ENCODE results near the gene PNP.

PNP gene

GRCh38 chr14:20428802-20429201 is 40.4 kb upstream of the PNP start:
- no peak overlapping the region for H3K4me3 ChIP-seq (replicated peaks; ENCODE audit: insufficient read depth, low read length)
- DNase-seq (ENCODE audit: low read depth in 1 of 2, low spot score in 1 of 2) = no peak
- H3K27ac ChIP-seq (replicated peaks) = peak overlapping the region; percentile 85
- TF ChIP-seq GABPA (IDR thresholded peaks at IDR 0.05; ENCODE audit: low read depth) (no peak), CTCF (IDR thresholded peaks at IDR 0.05; ENCODE audit: insufficient read depth, low read length) (no peak), REST (IDR thresholded peaks at IDR 0.05; ENCODE audit: insufficient replicate concordance, low read depth) (no peak), SPI1 (IDR thresholded peaks at IDR 0.05; ENCODE audit: borderline replicate concordance, low read depth) (no peak), POLR2AphosphoS5 (IDR thresholded peaks at IDR 0.05; ENCODE audit: low read depth) (no peak)
- H3K27me3 ChIP-seq (ENCODE audit: insufficient read depth, poor library complexity, severe bottlenecking) = no peaks in the 10 kb centered on the region

GRCh38 chr14:20429801-20430669 is 39.2 kb upstream of the PNP start:
- TF ChIP-seq REST (IDR thresholded peaks at IDR 0.05; ENCODE audit: insufficient replicate concordance, low read depth) (no peak), CTCF (IDR thresholded peaks at IDR 0.05; ENCODE audit: insufficient read depth, low read length) (no peak), GABPA (IDR thresholded peaks at IDR 0.05; ENCODE audit: low read depth) (no peak), POLR2AphosphoS5 (IDR thresholded peaks at IDR 0.05; ENCODE audit: low read depth) (no peak), SPI1 (IDR thresholded peaks at IDR 0.05; ENCODE audit: borderline replicate concordance, low read depth) (no peak)
- no peak for DNase-seq (ENCODE audit: low read depth in 1 of 2, low spot score in 1 of 2)
- no peak overlapping the region for H3K27ac ChIP-seq (replicated peaks)

GRCh38 chr14:20434701-20435581 is 34.3 kb upstream of the PNP start:
- DNase-seq (ENCODE audit: low read depth in 1 of 2, low spot score in 1 of 2) = no peak
- Histone ChIP-seq H3K27ac (replicated peaks) (no peak overlapping the region), H3K27me3 (ENCODE audit: insufficient read depth, poor library complexity, severe bottlenecking) (no peaks in the 10 kb centered on the region), H3K4me3 (replicated peaks; ENCODE audit: insufficient read depth, low read length) (no peak overlapping the region)
- TF ChIP-seq CTCF (IDR thresholded peaks at IDR 0.05; ENCODE audit: insufficient read depth, low read length) = no peak
- TF ChIP-seq GABPA (IDR thresholded peaks at IDR 0.05; ENCODE audit: low read depth) = no peak
- no peak for TF ChIP-seq REST (IDR thresholded peaks at IDR 0.05; ENCODE audit: insufficient replicate concordance, low read depth)
- TF ChIP-seq POLR2AphosphoS5 (IDR thresholded peaks at IDR 0.05; ENCODE audit: low read depth) = no peak
- no peak for TF ChIP-seq SPI1 (IDR thresholded peaks at IDR 0.05; ENCODE audit: borderline replicate concordance, low read depth)

More at GRCh38 chr14:20429801-20430669, 39.2 kb upstream of the PNP start:
- no peak overlapping the region for H3K4me3 ChIP-seq (replicated peaks; ENCODE audit: insufficient read depth, low read length)
- H3K27me3 ChIP-seq (ENCODE audit: insufficient read depth, poor library complexity, severe bottlenecking) = no peaks in the 10 kb centered on the region
